ENCODE data around the gene WDR88.

- TF ChIP-seq AFF4 (CRISPR knock-in tag; IDR thresholded peaks at IDR 0.05; ENCODE audit: borderline replicate concordance): no peak
- TF ChIP-seq CREB1 (CRISPR knock-in tag; IDR thresholded peaks at IDR 0.05): no peak
- no peak for TF ChIP-seq CTCF (IDR thresholded peaks at IDR 0.05)
- TF ChIP-seq CDX4 (CRISPR knock-in tag; IDR thresholded peaks at IDR 0.05; ENCODE audit: borderline replicate concordance): no peak
- TF ChIP-seq NFYB (CRISPR knock-in tag; conservative IDR thresholded peaks at IDR 0.05; ENCODE audit: low read depth): no peak
- TF ChIP-seq E2F5 (CRISPR knock-in tag; IDR thresholded peaks at IDR 0.05): no peak
- TF ChIP-seq RORB (CRISPR knock-in tag; IDR thresholded peaks at IDR 0.05): no peak
These were observed 63.2 kb downstream of the WDR88 start for GRCh38 chr19:33194886-33195644.

All from WTC11 (cell line).